HG03039 (cell line): Measurements from ENCODE around the gene RPL15.
"Not testable (repeated sequence)": the region's sequence is repeated elsewhere in the genome, so short reads cannot be mapped to it uniquely, and the experiment has no call there.

Experiments used
- ATAC-seq: cut with Tn5 transposase; IDR thresholded peaks from one replicate; pipeline ENCODE4 v1.9.1; 2021; ENCODE audit warnings: mild to moderate bottlenecking, moderate library complexity; ENCODE audit not compliant: unreplicated experiment

Gene RPL15

DNA sequence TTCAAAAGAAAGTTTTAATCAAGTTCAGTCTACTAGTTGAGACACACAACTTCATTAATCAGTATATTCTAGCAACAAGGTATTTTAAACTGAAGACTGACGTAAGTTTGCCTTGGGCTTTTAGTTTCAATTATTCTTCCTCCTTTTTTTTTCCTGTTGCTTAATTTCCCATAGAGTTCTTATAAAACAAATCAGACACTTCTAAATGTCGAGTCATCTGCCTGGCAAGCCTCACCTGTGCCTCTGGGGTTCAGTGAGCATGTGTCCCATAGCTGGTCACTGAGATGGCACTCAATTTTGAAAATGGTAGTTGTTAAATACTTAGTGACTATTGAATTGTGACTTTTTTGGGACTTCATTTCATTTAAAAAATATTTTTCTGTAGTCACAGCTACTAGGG lies 27.5 kb upstream of the RPL15 start:
- no peak for ATAC-seq

DNA sequence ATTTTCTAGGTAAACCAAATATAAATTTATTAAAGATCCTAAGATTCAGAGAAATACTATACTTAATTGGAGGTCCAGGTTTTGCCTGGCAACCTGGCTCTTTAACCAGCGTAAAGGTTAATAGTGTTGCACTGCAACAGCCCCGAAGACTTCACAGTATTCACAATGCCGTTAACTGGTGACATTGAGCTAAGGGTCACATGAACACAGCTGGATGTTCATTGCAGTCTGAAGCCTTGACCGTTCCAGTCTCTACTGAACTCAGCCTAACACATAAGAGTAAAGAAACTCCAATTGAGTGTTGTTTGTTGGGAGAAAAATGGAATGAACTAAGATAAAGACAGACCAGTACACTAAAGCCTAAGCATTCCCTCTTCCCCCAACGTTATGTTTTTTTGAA lies 27.0 kb upstream of the RPL15 start:
- no peak for ATAC-seq

DNA sequence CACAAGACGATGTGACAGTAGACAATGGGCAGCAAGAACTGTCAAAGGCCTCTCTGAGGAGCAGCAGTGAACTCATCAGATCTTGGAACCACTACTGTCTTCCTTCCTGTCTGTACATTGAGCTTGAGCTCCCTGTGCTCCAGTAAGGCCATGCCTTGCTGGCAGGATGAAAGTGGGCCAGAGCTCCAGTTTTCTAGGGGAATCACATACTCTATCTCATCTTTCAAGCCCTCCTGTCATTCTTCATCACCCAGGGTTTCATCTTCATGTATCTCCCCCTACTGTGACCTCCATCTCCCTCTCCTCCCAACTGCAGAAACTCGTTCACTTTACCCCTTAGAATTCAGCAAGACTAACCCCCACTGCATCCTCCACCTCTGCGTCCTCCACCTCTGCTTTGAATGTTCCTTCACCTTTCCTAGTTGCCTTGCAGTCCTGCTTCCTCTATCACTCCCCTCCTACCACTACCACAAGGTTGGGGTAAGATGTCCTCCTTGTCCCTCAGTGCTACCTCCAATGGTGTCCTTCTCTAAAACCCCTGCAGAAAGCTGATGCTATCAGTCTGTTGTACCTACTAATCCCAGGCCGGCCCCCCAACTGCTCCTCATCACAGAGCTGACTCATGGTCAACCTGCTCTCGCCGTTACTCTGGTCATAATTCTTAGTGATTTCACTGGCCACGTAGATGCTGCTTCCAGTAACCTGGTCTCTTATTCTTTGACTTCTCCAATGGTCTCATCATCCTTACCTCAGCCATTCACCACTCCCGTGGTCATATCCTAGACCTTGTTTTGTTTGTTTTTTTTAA lies 22.5 kb upstream of the RPL15 start:
- ATAC-seq, result no peak

DNA sequence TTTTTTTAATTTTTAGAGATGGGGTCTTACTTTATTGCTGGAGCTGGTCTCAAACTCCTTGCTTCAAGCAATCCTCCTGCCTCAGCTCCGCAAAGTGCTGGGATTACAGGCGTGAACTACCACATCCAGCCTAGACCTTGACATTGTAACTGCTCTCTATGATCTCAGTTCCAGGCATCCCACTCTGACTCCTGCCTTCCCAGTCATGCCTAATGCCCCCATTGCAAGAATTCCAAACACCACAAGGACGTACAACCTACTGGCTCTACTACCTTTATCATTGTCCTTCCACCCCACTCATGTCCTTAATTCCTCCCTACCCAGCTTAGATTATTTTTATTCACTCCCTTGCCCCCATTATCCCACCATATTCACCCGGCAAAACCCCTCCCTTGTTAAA lies 21.8 kb upstream of the RPL15 start:
- ATAC-seq, result no peak

DNA sequence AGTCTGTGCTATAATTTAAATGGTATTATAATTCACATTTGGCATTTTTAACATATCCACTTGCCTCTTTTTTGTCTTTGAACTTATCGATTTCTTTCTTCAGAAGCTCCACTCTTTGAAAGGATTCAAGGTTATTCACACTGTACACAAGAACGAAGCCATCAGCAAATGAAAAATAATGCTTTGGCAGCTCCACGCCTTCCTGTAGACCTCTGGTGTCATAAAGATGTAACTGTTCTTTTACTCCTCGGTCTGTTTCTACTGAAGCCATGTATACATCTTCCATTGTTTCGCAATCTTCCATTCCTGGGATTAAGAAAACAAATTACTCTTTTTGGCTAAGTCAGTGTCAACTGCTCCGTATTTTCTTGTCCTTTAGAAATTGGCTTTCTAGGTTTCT lies 16.2 kb upstream of the RPL15 start:
- ATAC-seq, result no peak

DNA sequence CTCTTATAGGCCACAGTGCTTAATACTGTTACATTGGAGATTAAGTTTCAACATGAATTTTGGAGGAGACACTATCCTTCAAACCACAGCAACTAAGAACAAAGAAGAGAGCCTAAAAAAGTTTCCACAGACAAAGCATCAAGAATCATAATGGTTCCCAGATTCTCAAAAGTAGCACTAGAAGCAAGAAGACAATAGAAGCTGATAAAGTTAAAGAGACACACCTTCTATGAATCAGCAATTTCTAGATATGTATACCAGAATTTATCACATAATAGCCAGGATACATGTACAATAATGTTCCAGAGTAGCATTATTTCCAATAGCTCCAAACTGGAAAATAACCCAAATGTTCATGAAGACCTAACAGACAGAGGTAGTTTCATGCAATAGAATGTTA lies 12.4 kb upstream of the RPL15 start:
- ATAC-seq, result no peak

DNA sequence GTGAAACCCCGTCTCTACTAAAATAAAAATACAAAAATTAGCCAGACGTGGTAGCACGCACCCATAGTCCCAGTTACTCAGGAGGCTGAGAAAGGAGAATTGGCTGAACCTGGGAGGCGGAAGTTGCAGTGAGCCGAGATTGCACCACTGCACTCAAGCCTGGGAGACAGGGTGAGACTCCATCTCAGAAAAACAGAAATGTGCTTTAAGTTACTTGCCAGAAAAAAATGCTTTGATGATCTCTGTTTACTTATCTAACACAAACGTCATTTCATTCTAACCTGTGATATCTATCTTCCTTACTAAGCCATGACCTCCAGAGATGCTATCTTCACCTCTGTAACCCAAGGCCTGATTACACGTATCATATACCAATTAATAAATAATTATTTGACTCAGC lies 7.6 kb upstream of the RPL15 start:
- no peak for ATAC-seq

DNA sequence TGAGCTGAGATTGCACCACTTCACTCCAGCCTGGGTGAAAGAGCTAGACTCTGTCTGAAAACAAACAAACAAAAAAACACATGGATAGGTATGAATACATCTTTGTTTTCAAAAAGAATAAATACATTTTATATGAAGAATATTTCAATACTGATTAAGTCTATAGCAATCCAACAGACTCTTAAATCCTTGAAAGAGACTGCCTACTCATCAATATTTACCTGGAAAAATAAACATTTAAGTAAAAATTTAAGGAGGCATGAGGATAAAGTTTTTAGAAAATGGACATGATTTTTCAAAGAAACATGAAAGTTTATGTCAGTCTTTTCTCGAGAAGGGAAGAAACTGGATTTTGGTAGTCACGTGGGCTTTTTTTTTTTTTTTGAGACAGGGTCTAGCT lies 5.5 kb upstream of the RPL15 start:
- ATAC-seq, result no peak

DNA sequence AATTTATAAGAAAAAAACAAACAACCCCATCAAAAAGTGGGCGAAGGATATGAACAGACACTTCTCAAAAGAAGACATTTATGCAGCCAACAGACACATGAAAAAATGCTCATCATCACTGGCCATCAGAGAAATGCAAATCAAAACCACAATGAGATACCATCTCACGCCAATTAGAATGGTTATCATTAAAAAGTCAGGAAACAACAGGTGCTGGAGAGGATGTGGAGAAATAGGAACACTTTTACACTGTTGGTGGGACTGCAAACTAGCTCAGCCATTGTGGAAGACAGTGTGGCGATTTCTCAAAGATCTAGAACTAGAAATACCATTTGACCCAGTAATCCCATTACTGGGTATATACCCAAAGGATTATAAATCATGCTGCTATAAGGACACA lies 4.6 kb upstream of the RPL15 start:
- not testable (repeated sequence) for ATAC-seq

DNA sequence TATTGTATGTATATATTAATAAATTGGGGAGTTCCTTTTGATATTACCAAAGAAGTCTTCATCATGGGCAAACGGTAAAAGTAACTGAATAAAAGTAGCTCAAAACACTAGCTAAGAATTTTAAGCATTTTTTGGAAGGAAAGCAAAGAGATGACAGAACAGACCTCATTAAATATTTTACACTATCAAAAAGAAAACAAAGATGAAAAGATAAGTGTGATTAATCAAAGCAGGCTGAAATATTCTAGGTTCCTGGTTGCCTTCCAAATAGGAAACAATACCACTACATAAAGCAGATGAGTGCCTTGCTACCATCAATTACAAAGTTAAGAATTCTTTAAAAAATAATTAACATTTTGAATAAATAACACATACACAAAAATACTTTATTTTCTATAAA lies 3.8 kb upstream of the RPL15 start:
- ATAC-seq, result no peak

DNA sequence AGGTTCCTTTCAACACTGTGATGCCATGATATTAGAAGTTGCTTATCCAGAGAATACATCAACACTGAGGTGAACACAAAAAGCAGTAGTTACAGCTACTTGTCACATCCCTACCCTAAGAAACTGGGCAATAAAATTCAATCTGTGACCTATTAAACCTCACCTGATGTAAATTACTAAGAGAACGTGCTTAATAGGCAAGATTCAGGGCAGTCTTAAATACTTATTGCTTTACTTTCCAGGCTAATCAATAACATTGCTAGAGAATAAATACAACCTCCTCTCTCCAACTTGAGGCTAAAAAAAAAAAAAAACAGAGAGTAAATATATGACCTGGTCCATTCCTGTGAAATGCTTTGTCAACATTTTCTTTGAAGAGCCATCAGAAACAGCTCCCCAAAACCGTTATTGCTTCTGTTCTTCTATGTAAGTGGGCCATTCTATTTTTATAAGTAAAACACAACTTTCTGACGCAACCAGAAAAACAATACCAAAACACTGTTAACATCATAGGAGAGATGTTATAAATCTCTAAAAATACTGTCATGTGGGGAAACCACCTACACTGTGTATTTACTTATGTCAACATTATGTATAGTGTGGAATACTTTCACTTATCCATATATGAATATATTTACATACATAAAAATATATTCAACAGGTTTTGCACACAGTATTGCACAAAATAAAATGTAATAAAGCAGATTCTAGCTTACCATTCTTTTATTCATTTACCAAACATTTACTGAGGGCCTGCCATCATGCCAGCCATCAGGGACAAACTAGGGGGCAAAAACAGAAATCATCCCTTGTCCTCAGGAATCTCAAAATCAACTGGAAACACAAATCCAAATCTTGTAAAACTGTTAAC lies 2.8 kb upstream of the RPL15 start:
- no peak for ATAC-seq

DNA sequence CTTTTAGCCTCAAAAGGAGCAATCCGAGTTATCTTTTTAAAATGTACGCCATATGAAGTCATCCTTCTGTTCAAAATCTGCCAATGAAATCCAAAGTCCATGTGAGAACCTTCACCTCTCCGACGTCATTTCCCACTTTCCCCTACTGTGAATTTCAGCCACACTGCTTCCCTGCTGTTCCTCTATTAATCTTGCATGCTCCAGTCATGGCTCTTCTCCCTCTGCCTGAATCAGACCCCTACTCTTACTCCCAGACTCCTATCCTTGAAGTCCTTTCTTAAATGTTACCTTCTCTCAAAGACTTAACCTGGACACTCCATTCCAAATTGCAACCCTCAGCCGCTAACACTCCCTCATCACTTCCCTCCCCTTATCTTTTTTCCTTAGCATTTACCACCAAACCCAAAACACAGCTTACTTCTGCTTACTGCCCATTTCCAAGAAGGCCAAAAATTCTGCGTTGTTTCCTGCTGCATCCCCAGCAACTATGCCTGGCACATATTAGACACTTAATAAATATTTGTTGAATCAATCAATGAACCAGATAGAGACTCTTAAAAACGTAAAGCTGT lies 1.3 kb upstream of the RPL15 start:
- no peak for ATAC-seq

DNA sequence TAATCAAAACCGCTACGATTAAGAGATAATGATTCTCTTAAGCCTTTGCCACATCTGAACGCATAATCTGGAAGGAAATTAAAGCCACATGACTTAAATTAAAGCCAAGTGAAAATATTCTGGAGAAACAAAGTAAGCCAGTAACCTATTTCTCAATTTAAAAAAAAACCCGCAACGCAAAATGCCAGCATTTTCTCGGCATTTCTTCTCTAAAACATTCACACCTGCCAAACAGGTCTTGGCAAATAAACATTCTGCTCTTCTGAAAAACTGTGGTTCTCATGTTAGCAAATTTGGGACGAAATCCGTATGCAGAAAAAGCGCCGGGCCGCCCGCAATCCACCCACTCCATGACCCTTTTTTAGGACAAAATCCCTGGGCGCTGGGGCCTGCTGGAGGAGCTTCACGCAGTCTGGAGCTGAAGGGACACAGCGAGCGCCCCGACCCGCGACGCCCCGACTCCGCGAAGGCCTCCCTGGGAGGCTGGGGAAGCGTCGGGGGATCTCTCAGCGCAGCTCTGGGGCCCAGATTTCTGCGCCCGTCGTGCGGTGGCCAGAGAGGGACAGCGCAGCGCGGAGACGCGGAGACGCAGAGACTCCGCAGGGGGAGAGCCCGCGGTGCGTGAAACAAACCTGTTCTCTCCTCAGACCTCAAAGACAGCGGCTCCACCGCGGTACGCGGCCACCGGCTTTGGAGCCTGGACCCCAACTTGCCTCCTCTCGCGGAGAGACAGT lies 613 bp upstream of the RPL15 start:
- peak; percentile 34 for ATAC-seq

DNA sequence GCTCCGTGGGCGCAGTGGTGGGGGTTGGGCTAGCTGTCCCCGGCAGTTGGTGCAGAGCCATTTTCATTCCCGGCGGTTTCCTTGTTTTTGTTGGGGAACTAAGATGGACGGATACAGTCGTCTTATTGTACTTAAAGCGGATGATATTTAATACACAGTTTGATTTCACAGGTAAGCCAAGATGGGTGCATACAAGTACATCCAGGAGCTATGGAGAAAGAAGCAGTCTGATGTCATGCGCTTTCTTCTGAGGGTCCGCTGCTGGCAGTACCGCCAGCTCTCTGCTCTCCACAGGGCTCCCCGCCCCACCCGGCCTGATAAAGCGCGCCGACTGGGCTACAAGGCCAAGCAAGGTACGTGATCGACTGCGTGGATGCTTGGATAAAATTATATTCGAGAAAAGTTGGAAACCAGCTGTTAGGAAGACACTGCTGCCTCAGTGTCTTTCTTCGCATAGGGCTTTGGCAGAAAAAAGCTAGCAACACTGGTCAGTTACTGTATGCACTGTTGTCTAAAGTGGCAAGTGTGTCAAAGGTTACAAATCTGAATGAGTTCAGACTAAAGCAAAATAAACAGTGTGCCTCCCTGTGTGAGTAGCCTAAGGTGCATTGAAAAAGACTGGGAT lies 859 bp downstream of the RPL15 start:
- ATAC-seq, result not testable (repeated sequence)

DNA sequence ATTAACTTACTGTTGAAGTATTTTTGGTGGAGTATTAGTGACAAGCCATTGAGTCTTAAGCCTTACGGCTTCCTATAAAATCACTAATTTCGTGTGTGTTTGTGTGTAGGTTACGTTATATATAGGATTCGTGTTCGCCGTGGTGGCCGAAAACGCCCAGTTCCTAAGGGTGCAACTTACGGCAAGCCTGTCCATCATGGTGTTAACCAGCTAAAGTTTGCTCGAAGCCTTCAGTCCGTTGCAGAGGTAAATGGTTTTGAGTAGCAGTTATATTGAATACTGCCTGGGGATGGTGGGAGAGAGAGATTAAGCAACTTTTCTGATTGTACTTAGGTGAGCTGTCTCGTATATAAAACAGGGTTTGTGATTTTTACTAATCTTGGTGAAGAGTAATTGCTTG lies 1.4 kb downstream of the RPL15 start:
- not testable (repeated sequence) for ATAC-seq

DNA sequence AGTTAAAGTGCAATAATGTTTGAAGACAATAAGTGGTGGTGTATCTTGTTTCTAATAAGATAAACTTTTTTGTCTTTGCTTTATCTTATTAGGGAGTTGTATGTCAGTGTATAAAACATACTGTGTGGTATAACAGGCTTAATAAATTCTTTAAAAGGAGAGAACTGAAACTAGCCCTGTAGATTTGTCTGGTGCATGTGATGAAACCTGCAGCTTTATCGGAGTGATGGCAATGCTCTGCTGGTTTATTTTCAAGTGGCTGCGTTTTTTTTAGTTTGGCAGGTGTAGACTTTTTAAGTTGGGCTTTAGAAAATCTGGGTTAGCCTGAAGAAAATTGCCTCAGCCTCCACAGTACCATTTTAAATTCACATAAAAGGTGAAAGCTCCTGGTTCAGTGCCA lies 2.7 kb downstream of the RPL15 start:
- no peak for ATAC-seq

DNA sequence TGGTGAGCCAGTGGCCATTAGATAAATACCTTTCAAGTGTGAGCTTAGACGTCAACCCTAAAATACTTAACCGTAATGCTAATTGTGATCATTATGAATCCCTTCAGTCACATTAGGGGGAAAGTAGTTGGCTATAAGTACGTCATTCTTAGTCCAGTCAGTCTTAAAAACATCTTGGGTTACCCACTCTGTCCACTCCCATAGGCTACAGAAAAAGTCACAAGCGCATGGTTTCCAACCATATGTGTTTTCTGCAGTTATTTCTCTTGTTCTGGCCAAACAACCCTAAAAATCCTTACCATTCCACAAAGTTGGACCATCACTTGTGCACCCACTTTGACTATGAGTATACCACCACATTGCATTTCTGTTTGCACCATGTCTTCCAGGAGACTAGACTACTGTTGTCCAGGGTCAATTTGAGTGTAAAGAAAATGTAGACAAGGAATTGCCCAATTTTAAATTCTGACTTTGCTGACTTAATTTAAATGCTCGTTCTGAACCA lies 3.3 kb downstream of the RPL15 start:
- ATAC-seq, result no peak

DNA sequence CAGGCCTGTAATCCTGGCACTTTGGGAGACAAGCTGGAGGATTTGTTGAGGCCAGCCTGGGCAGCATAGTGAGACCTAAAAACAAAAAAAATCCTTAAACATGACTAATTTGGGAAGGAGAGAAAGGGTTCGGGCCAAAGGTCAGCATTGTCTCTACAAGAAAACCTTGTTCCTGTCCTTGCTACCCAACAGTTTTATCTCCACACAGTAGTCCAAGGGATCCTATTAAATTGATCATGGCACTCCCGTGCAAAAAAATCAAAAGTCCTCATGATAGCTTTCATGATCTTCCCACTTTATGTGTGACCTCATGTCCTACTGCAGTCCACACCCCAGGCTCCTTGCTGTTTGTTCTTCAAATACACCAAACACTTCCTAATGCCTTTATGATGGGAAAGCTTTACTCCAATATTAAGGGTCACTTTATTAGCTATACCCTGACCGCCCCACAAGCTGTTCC lies 4.2 kb downstream of the RPL15 start:
- ATAC-seq, result no peak

DNA sequence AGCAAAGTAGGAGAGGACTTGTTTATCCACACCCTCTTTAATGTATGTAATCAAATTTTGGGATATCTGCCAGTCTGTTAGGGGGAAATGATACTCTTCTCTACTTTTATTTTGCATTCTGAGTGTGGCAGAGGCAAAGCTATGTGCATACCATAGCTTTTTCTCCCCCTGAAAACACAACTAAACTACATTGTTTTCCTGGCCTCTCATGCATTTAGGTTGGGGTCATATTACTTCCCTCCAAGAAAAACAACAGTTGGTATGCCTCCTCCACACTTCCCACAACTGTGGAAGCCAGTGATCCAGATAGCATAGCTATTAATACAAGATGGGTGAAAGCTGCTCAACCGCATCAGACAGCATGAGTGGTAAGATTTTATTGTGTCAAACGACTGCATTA lies 6.9 kb downstream of the RPL15 start:
- no peak for ATAC-seq

DNA sequence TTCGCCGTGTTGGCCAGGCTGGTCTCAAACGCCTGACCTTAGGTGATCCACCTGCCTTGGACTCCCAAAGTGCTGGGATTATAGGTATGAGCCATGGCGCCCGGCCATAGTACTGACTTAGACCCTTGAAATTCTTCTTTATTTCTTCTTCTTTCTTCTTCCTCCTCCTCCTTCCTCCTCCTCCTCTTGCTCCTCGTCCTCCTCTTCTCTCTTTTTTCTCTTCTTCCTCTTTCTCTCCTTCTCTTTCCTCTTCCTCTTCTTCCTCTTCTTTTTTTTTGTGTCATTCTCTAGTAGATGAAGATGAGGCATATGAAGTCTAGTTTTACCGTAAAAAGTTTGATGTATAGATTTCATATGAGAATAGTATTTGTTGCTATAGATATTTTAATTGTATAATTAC lies 9.3 kb downstream of the RPL15 start:
- no peak for ATAC-seq
